ENCODE results near the gene TCF4. TPM values are rescaled to one million over a fixed set of nuclear protein-coding genes. Genes with fewer than 3 reads are reported as not detected.

The TCF4 gene
- total RNA-seq, 1 donor, result 84.6 TPM

- no peak for DNase-seq (ENCODE audit: low read depth)
- TF ChIP-seq CTCF (IDR thresholded peaks at IDR 0.05; ENCODE audit: insufficient read depth, low read depth, low read length), result no peak
- no peak overlapping the region for H3K4me3 ChIP-seq (ENCODE audit: low read depth, low read length)
Observed at GRCh38 chr18:55386545-55386944, 201.4 kb downstream of the TCF4 start.

- no peak for DNase-seq (ENCODE audit: low read depth)
- no peak overlapping the region for H3K4me3 ChIP-seq (ENCODE audit: low read depth, low read length)
- TF ChIP-seq CTCF (IDR thresholded peaks at IDR 0.05; ENCODE audit: insufficient read depth, low read depth, low read length), result no peak
Observed at GRCh38 chr18:55385770-55386169, 202.2 kb downstream of the TCF4 start.

- peak; percentile 90 for TF ChIP-seq CTCF (IDR thresholded peaks at IDR 0.05; ENCODE audit: insufficient read depth, low read depth, low read length)
- H3K4me3 ChIP-seq (ENCODE audit: low read depth, low read length), result no peak overlapping the region
- peak; percentile 65 for DNase-seq (ENCODE audit: low read depth)
Observed at GRCh38 chr18:55384551-55385275, 203.3 kb downstream of the TCF4 start.

- DNase-seq (ENCODE audit: low read depth), result no peak
- no peak for TF ChIP-seq CTCF (IDR thresholded peaks at IDR 0.05; ENCODE audit: insufficient read depth, low read depth, low read length)
- no peak overlapping the region for H3K4me3 ChIP-seq (ENCODE audit: low read depth, low read length)
Observed at GRCh38 chr18:55384115-55384514, 203.9 kb downstream of the TCF4 start.

GRCh38 chr18:55382277-55382805, 205.7 kb downstream of the TCF4 start:
- H3K4me3 ChIP-seq (ENCODE audit: low read depth, low read length), result no peak overlapping the region
- TF ChIP-seq CTCF (IDR thresholded peaks at IDR 0.05; ENCODE audit: insufficient read depth, low read depth, low read length), result no peak
- no peak for DNase-seq (ENCODE audit: low read depth)

GRCh38 chr18:55381277-55381676, 206.7 kb downstream of the TCF4 start:
- H3K4me3 ChIP-seq (ENCODE audit: low read depth, low read length), result no peak overlapping the region
- DNase-seq (ENCODE audit: low read depth), result peak; percentile 92
- TF ChIP-seq CTCF (IDR thresholded peaks at IDR 0.05; ENCODE audit: insufficient read depth, low read depth, low read length), result no peak
